Caco-2 (cell line): ENCODE measurements around the gene SPECC1. TPM values are rescaled to one million over a fixed set of nuclear protein-coding genes. Genes with fewer than 3 reads are reported as not detected.

Experiments
- BruUV-seq: library from RNA; stranded (reverse); fragments of 400-500 nt; replicated peaks from 2 replicates; lab custom pipeline; 2021; lab: Mats Ljungman, UMichigan
- CTCF ChIA-PET: fragments of 300-600 bp; sonication (Branson Sonifier 250); formaldehyde crosslinking; loops from one replicate; lab custom pipeline; 2022; ENCODE audit warnings: antibody characterized with exemption; lab: Charles Lee
- POLR2A ChIA-PET: fragments of 300-600 bp; sonication (Branson Sonifier 250); formaldehyde crosslinking; loops from one replicate; lab custom pipeline; 2022; ENCODE audit warnings: antibody characterized with exemption; lab: Charles Lee
- DNase-seq, 2 experiments: peaks; one replicate each; pipeline versions ENCODE4 v3.0.0 to v3.0.0-alpha.2; 2020 to 2022
- H3K27me3 ChIP-seq: replicated peaks from 2 replicates; pipeline ENCODE4 v1.6.0; 2011; ENCODE audit warnings: low read length; ENCODE audit not compliant: control insufficient read depth, insufficient read depth
- H3K36me3 ChIP-seq: 2 replicates; pipeline ENCODE4 v1.5.1; 2011; ENCODE audit warnings: low read length; ENCODE audit not compliant: control insufficient read depth, insufficient read depth
- H3K4me1 ChIP-seq: fragments of 250-450 bp; sonication (Bioruptor Pico); 2 replicates; pipeline ENCODE4 v1.5.1; 2020; ENCODE audit warnings: mild to moderate bottlenecking
- H3K4me3 ChIP-seq: 2 replicates; pipeline ENCODE4 v1.5.1; 2011; ENCODE audit warnings: low read depth, mild to moderate bottlenecking, control low read depth, low read length
- H3K9me3 ChIP-seq: fragments of 250-450 bp; sonication (Bioruptor Pico); 2 replicates; pipeline ENCODE4 v1.5.1; 2020; ENCODE audit warnings: mild to moderate bottlenecking, moderate library complexity
- H3K27ac Mint-ChIP-seq: one replicate; pipeline ENCODE4 v1.8.0; 2022; ENCODE audit warnings: mixed read lengths; ENCODE audit not compliant: unreplicated experiment
- H3K27me3 Mint-ChIP-seq: one replicate; pipeline ENCODE4 v1.8.0; 2022; ENCODE audit warnings: mixed read lengths; ENCODE audit not compliant: insufficient read depth, unreplicated experiment
- H3K36me3 Mint-ChIP-seq: one replicate; pipeline ENCODE4 v1.8.0; 2022; ENCODE audit warnings: mild to moderate bottlenecking, mixed read lengths; ENCODE audit not compliant: insufficient read depth, unreplicated experiment
- H3K4me1 Mint-ChIP-seq: one replicate; pipeline ENCODE4 v1.8.0; 2022; ENCODE audit warnings: low read depth, mixed read lengths; ENCODE audit not compliant: unreplicated experiment
- H3K4me3 Mint-ChIP-seq: one replicate; pipeline ENCODE4 v1.8.0; 2022; ENCODE audit warnings: mild to moderate bottlenecking, moderate library complexity, mixed read lengths; ENCODE audit not compliant: unreplicated experiment
- H3K9me3 Mint-ChIP-seq: one replicate; pipeline ENCODE4 v1.8.0; 2022; ENCODE audit warnings: mixed read lengths; ENCODE audit not compliant: unreplicated experiment
- intact Hi-C: fragments of 100-400 bp; cut with micrococcal nuclease; formaldehyde crosslinking; loops from one replicate; pipeline ENCODE4 v1.10.0; 2022; ENCODE audit not compliant: unreplicated experiment
- total RNA-seq: library from RNA; stranded (reverse); gene quantifications from 2 replicates; pipeline ENCODE4 v1.2.3, GENCODE V29; 2022
- TF ChIP-seq, protein P1 (sequence below), 2 experiments: fragments of 200-600 bp in 1 of 2; IDR thresholded peaks; 1 replicate in 1 of 2; 2 replicates in 1 of 2; pipeline versions ENCODE4 v1.5.1 to v1.8.0; 2011 to 2022; ENCODE audit warnings: antibody characterized with exemption in 1 of 2, control low read depth in 1 of 2, inconsistent platforms in 1 of 2, low read depth in 1 of 2, low read length in 1 of 2, mild to moderate bottlenecking in 1 of 2, moderate library complexity in 1 of 2; ENCODE audit not compliant: insufficient read depth in 1 of 2, severe bottlenecking in 1 of 2, unreplicated experiment in 1 of 2

Gene SPECC1
- total RNA-seq, 1 experiment from 2014 or later = 123 TPM

DNA sequence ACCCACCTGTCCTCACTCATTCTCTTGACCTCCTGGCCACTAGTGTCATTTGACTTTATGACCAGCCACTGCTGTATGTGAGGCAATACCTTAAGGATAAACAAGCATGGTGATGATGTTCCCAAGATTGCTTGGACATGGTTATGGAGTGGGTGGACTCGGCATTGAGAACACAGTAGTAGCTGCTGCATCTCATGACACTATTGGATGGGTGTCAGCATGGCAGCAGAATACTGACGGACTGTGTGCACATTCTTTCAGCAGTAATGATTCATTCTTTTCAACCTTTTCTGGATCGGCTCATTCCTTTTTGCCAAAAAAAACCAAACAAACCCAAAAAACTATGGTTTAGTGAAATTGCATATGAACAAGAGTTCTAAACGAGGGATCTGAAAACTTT lies 13.5 kb downstream of the SPECC1 start:
- Histone ChIP-seq H3K27me3 (no peaks in the 10 kb centered on the region), H3K4me3 (no peak overlapping the region), H3K4me1 (no peaks in the 10 kb centered on the region), H3K36me3 (no peaks in the 10 kb centered on the region), H3K9me3 (no peaks in the 10 kb centered on the region)
- Mint-ChIP-seq H3K9me3 (peaks cover 4% of the 10 kb centered on the region), H3K4me1 (no peaks in the 10 kb centered on the region), H3K4me3 (no peak overlapping the region), H3K36me3 (no peaks in the 10 kb centered on the region), H3K27me3 (peaks cover 25% of the 10 kb centered on the region), H3K27ac (no peak overlapping the region)
- ChIA-PET POLR2A (no interaction called here), CTCF (no interaction called here)
- no TSS peak for BruUV-seq
- intact Hi-C loops = no loop called here
- no peak for DNase-seq
- TF ChIP-seq, protein P1, sequence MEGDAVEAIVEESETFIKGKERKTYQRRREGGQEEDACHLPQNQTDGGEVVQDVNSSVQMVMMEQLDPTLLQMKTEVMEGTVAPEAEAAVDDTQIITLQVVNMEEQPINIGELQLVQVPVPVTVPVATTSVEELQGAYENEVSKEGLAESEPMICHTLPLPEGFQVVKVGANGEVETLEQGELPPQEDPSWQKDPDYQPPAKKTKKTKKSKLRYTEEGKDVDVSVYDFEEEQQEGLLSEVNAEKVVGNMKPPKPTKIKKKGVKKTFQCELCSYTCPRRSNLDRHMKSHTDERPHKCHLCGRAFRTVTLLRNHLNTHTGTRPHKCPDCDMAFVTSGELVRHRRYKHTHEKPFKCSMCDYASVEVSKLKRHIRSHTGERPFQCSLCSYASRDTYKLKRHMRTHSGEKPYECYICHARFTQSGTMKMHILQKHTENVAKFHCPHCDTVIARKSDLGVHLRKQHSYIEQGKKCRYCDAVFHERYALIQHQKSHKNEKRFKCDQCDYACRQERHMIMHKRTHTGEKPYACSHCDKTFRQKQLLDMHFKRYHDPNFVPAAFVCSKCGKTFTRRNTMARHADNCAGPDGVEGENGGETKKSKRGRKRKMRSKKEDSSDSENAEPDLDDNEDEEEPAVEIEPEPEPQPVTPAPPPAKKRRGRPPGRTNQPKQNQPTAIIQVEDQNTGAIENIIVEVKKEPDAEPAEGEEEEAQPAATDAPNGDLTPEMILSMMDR (IDR thresholded peaks at IDR 0.05; ENCODE audit: insufficient read depth in 1 of 2, low read depth in 1 of 2, low read length in 1 of 2, severe bottlenecking in 1 of 2, unreplicated experiment in 1 of 2) = no peak

- no peaks in the 10 kb centered on the region for H3K9me3 Mint-ChIP-seq
- H3K27ac Mint-ChIP-seq = no peak overlapping the region
- H3K36me3 Mint-ChIP-seq = no peaks in the 10 kb centered on the region
- ChIA-PET POLR2A (no interaction called here), CTCF (no interaction called here)
- H3K36me3 ChIP-seq = no peaks in the 10 kb centered on the region
- no TSS peak for BruUV-seq
- DNase-seq = no peak
- H3K4me3 ChIP-seq = no peak overlapping the region
- TF ChIP-seq, protein P1 (IDR thresholded peaks at IDR 0.05; ENCODE audit: insufficient read depth in 1 of 2, low read depth in 1 of 2, low read length in 1 of 2, severe bottlenecking in 1 of 2, unreplicated experiment in 1 of 2) = no peak
- no peak overlapping the region for H3K4me3 Mint-ChIP-seq
- no peaks in the 10 kb centered on the region for H3K4me1 ChIP-seq
- H3K9me3 ChIP-seq = no peaks in the 10 kb centered on the region
- H3K4me1 Mint-ChIP-seq = no peaks in the 10 kb centered on the region
- no peaks in the 10 kb centered on the region for H3K27me3 ChIP-seq
- intact Hi-C loops = no loop called here
- peaks cover 23% of the 10 kb centered on the region for H3K27me3 Mint-ChIP-seq
Observed at GRCh38 chr17:20026960-20027359, 17.8 kb downstream of the SPECC1 start.

DNA sequence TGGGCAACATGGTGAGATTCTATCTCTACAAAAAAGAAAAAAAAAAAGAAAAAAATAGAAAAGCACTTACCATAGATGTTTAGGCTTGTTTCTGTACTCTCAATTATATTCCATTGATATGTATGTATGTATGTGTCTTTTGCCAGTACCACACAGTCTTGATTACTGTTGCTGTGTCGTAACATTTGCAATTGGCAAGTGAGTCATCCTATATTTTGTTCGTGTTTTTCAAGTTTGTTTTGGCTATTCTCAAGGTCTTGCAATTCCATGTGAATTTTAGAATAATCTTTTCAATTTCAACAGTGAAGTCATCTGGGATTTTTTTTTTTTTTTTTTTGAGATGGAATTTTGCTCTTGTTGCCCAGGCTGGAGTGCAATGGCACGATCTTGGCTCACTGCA lies 19.3 kb downstream of the SPECC1 start:
- TF ChIP-seq, protein P1 (IDR thresholded peaks at IDR 0.05; ENCODE audit: insufficient read depth in 1 of 2, low read depth in 1 of 2, low read length in 1 of 2, severe bottlenecking in 1 of 2, unreplicated experiment in 1 of 2) = no peak
- intact Hi-C loops = no loop called here
- no peaks in the 10 kb centered on the region for H3K4me1 ChIP-seq
- POLR2A ChIA-PET = no interaction called here
- H3K4me3 ChIP-seq = no peak overlapping the region
- Mint-ChIP-seq H3K4me1 (no peaks in the 10 kb centered on the region), H3K9me3 (no peaks in the 10 kb centered on the region), H3K27me3 (peaks cover 22% of the 10 kb centered on the region), H3K36me3 (no peaks in the 10 kb centered on the region), H3K4me3 (no peak overlapping the region), H3K27ac (no peak overlapping the region)
- no peaks in the 10 kb centered on the region for H3K27me3 ChIP-seq
- H3K9me3 ChIP-seq = no peaks in the 10 kb centered on the region
- no peaks in the 10 kb centered on the region for H3K36me3 ChIP-seq
- no TSS peak for BruUV-seq
- no peak for DNase-seq
- CTCF ChIA-PET = no interaction called here
